Ovary (tissue), 9 donors: ENCODE measurements around the gene CEP162. TPM values are rescaled to one million over a fixed set of nuclear protein-coding genes. Genes with fewer than 3 reads are reported as not detected.
"Not testable (repeated sequence)": the region's sequence is repeated elsewhere in the genome, so short reads cannot be mapped to it uniquely, and the experiment has no call there.

ENCODE experiments used
- DNase-seq, 5 donors: peaks; one replicate each; pipeline ENCODE4 v3.0.0-alpha.2; 2019 to 2020
- H3K27ac ChIP-seq, 2 donors: fragments of 200-600 bp; one replicate each; pipeline versions ENCODE4 v1.5.1 to v1.8.0; 2019 to 2022
- H3K27me3 ChIP-seq: fragments of 200-600 bp; one replicate; pipeline ENCODE4 v1.8.0; 2022
- H3K36me3 ChIP-seq: fragments of 200-600 bp; sonication (generic); one replicate; pipeline ENCODE4 v1.5.1; 2019
- H3K4me1 ChIP-seq: one replicate; pipeline ENCODE4 v1.8.1; 2013; ENCODE audit warnings: mild to moderate bottlenecking, moderate library complexity; ENCODE audit not compliant: insufficient read depth
- H3K4me3 ChIP-seq: fragments of 200-600 bp; sonication (generic); one replicate; pipeline ENCODE4 v1.5.1; 2017
- H3K9me3 ChIP-seq, 2 donors: fragments of 200-600 bp in 1 of 2; sonication (generic) in 1 of 2; one replicate each; pipeline versions ENCODE4 v1.5.1 to v1.8.1; 2013 to 2019; ENCODE audit warnings: mild to moderate bottlenecking in 1 of 2, moderate library complexity in 1 of 2
- EP300 ChIP-seq: sonication (generic); formaldehyde crosslinking; IDR thresholded peaks from one replicate; pipeline ENCODE4 v1.6.1; 2017; ENCODE audit warnings: antibody characterized with exemption
- POLR2A ChIP-seq: fragments of 450-650 bp; IDR thresholded peaks from one replicate; pipeline ENCODE4 v1.6.1; 2017; ENCODE audit warnings: antibody characterized with exemption, mild to moderate bottlenecking, moderate library complexity
- WGBS, 3 donors: extraction: QIAGEN DNeasy Blood & Tissue Kit in 1 of 3; methylation state at CpG; one replicate each; pipeline versions ENCODE4 v1.1.5 to v1.1.7; 2013 to 2017; 5-methylcytosine and 5-hydroxymethylcytosine counted together
- intact Hi-C, 4 donors: fragments of 100-400 bp; cut with DNase I; formaldehyde crosslinking; loops; one replicate each; pipeline versions ENCODE4 v1.11.0 to v1.15.1; 2022 to 2023
- polyA plus RNA-seq, 2 donors: library from polyadenylated mRNA; stranded (reverse); fragments of 200-250 nt in 1 of 2; fragments of 350-450 nt in 1 of 2; fragmentation: Illumina TruSeq in 1 of 2; extraction: RNeasy Lipid Tissue Mini Kit (QIAGEN cat#74804) in 1 of 2; gene quantifications; one replicate each; pipeline ENCODE4 v1.2.3, GENCODE V29; 2013 to 2014
- total RNA-seq, 7 donors: library from RNA; depleted of rRNA in 2 of 7; stranded (reverse); fragments of >200 nt in 2 of 7; fragmentation: NEBNext Ultra II Directional in 3 of 7; extraction: Animal tissue kit (Norgen Biotek cat#: 25700) in 3 of 7; gene quantifications; one replicate each; pipeline versions ENCODE4 v1.1.0 to v1.2.4, GENCODE V29; 2016 to 2023
- TF ChIP-seq, protein P1 (sequence below), 3 donors: fragments of 450-650 bp in 2 of 3; fragments of 200-600 bp in 1 of 3; IDR thresholded peaks; one replicate each; pipeline versions ENCODE4 v1.5.1 to v1.8.0; 2016 to 2022; ENCODE audit warnings: antibody characterized with exemption in 3 of 3, mild to moderate bottlenecking in 1 of 3
- donor health status: DM: no; HTN: no; CAD: no; lungs with moderate emphysema.
- donor health status: DM: no; HTN: no; CAD: no.
- donor health status: Bipolar disorder and iron deficiency.
- donor health status: DM: yes; HTN: yes; CAD: no.
- donor health status: DM: no; HTN: no; CAD: no.
- donor health status: DM: yes; HTN: yes; CAD: no.

Gene CEP162
- total and polyA plus RNA-seq, 9 donors: 5.3 to 16.8 (median 9.7) TPM

GRCh38 chr6:84137051-84137375 is 90.4 kb downstream of the CEP162 start:
- Histone ChIP-seq H3K4me3 (no peak overlapping the region), H3K9me3 (no peaks in the 10 kb centered on the region), H3K4me1 (no peaks in the 10 kb centered on the region), H3K27ac (no peak overlapping the region), H3K36me3 (no peaks in the 10 kb centered on the region), H3K27me3 (no peaks in the 10 kb centered on the region)
- DNase-seq: no peak
- no peak for TF ChIP-seq POLR2A
- TF ChIP-seq, protein P1, sequence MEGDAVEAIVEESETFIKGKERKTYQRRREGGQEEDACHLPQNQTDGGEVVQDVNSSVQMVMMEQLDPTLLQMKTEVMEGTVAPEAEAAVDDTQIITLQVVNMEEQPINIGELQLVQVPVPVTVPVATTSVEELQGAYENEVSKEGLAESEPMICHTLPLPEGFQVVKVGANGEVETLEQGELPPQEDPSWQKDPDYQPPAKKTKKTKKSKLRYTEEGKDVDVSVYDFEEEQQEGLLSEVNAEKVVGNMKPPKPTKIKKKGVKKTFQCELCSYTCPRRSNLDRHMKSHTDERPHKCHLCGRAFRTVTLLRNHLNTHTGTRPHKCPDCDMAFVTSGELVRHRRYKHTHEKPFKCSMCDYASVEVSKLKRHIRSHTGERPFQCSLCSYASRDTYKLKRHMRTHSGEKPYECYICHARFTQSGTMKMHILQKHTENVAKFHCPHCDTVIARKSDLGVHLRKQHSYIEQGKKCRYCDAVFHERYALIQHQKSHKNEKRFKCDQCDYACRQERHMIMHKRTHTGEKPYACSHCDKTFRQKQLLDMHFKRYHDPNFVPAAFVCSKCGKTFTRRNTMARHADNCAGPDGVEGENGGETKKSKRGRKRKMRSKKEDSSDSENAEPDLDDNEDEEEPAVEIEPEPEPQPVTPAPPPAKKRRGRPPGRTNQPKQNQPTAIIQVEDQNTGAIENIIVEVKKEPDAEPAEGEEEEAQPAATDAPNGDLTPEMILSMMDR (IDR thresholded peaks at IDR 0.05): no peak
- no peak for TF ChIP-seq EP300
- 78 to 87% (median 87%) methylated on average over 5 of the region's 5 CpGs for WGBS, 3 donors
- intact Hi-C loops: loop anchor here in 1 of 4 donors (5.0 kb wide), 1 partner anchor 290 kb away; no protein-coding TSS in a partner anchor

GRCh38 chr6:84136364-84137050 is 90.9 kb downstream of the CEP162 start:
- Histone ChIP-seq H3K36me3 (no peaks in the 10 kb centered on the region), H3K9me3 (no peaks in the 10 kb centered on the region)

DNA sequence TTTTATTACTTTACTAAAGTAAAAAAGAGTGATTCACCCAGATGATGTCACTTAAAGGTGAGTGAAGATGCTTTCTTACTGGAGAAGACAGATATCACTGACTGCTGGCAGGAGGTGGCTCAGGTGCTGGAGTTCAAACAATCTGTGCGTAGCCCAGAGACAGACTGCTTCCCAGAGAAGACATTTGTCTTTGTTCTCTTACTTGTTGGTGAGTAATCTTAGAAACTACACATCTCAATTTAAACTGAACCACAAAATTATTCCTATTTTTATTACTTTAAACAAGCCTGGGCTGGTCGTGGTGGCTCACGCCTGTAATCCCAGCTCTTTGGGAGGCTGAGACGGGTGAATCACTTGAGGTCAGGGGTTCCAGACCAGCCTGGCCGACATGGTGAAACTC is 92.2 kb downstream of the CEP162 start:
- Histone ChIP-seq H3K4me1 (no peaks in the 10 kb centered on the region), H3K4me3 (no peak overlapping the region), H3K36me3 (no peaks in the 10 kb centered on the region), H3K27me3 (no peaks in the 10 kb centered on the region), H3K9me3 (no peaks in the 10 kb centered on the region), H3K27ac (no peak overlapping the region)
- intact Hi-C loops: loop anchor here in 1 of 4 donors (5.0 kb wide), 1 partner anchor 292 kb away; no protein-coding TSS in a partner anchor
- 96 to 98% (median 97%) methylated on average over 5 of the region's 5 CpGs for WGBS, 3 donors
- TF ChIP-seq, protein P1 (IDR thresholded peaks at IDR 0.05): no peak
- no peak for TF ChIP-seq EP300
- no peak for TF ChIP-seq POLR2A
- no peak for DNase-seq

More at GRCh38 chr6:84136364-84137050, 90.9 kb downstream of the CEP162 start:
- Histone ChIP-seq H3K27me3 (no peaks in the 10 kb centered on the region), H3K4me3 (no peak overlapping the region), H3K27ac (no peak overlapping the region), H3K4me1 (no peaks in the 10 kb centered on the region)
- TF ChIP-seq, protein P1 (IDR thresholded peaks at IDR 0.05): no peak
- TF ChIP-seq POLR2A (no peak), EP300 (no peak)
- DNase-seq: no peak
- WGBS, 3 donors: 83 to 90% (median 89%) methylated on average over 4 of the region's 4 CpGs
- intact Hi-C loops: loop anchor here in 1 of 4 donors (5.0 kb wide), 1 partner anchor 291 kb away; no protein-coding TSS in a partner anchor

DNA sequence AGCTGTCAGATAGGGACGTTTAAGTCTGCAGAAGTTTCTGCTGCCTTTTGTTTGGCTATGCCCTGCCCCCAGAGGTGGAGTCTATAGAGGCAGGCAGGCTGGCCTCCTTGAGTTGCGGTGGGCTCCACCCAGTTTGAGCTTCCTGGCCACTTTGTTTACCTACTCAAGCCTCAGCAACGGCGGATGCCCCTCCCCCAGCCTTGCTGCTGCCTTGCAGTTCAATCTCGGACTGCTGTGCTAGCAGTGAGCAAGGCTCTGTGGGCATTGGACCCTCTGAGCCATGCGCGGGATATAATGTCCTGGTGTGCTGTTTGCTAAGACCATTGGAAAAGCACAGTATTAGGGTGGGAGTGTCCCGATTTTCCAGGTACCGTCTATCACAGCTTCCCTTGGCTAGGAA is 94.1 kb downstream of the CEP162 start:
- H3K4me1 ChIP-seq, H3K27ac ChIP-seq, H3K36me3 ChIP-seq, H3K4me3 ChIP-seq, intact Hi-C loops, H3K27me3 ChIP-seq, H3K9me3 ChIP-seq, DNase-seq: not testable (repeated sequence)
- 97 to 98% (median 98%) methylated on average over 9 of the region's 9 CpGs for WGBS, 3 donors

GRCh38 chr6:84129588-84129987 is 97.9 kb downstream of the CEP162 start:
- H3K27ac ChIP-seq, H3K4me1 ChIP-seq, H3K36me3 ChIP-seq, intact Hi-C loops, H3K9me3 ChIP-seq, DNase-seq, H3K27me3 ChIP-seq, H3K4me3 ChIP-seq: not testable (repeated sequence)
- WGBS, 3 donors: 95 to 100% (median 100%) methylated on average over 1 of the region's 1 CpG
